Choroid plexus epithelial cell (primary cell): ENCODE data around the gene CBARP.

ENCODE experiments used
- DNase-seq: peaks from one replicate; pipeline ENCODE4 v3.0.0-alpha.2; 2010; ENCODE audit warnings: low read depth
- H3K4me3 ChIP-seq: 2 replicates; pipeline ENCODE4 v1.5.1; 2011; ENCODE audit warnings: low read depth, mild to moderate bottlenecking, control low read depth, low read length, moderate library complexity
- TF ChIP-seq, protein P1 (sequence below): conservative IDR thresholded peaks from 2 replicates; pipeline ENCODE4 v1.5.1; 2011; ENCODE audit warnings: low read depth, mild to moderate bottlenecking, control low read depth, inconsistent platforms, low read length, moderate library complexity

CBARP gene

DNA sequence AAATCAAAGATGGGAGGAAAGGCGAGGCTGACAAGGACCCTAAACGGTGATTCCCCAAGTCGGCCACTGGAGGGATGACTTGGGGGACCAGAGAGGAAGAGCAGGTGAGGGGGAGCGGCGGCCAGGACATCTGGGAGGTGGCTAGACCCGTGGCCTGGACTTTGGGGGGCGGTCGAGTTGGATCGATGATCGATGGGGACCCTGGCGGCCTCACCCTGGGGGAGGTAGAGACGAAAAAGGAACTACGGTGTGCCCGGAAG is 23.7 kb upstream of the CBARP start:
- H3K4me3 ChIP-seq = peak overlapping the region; percentile 69
- no peak for DNase-seq
- TF ChIP-seq, protein P1, sequence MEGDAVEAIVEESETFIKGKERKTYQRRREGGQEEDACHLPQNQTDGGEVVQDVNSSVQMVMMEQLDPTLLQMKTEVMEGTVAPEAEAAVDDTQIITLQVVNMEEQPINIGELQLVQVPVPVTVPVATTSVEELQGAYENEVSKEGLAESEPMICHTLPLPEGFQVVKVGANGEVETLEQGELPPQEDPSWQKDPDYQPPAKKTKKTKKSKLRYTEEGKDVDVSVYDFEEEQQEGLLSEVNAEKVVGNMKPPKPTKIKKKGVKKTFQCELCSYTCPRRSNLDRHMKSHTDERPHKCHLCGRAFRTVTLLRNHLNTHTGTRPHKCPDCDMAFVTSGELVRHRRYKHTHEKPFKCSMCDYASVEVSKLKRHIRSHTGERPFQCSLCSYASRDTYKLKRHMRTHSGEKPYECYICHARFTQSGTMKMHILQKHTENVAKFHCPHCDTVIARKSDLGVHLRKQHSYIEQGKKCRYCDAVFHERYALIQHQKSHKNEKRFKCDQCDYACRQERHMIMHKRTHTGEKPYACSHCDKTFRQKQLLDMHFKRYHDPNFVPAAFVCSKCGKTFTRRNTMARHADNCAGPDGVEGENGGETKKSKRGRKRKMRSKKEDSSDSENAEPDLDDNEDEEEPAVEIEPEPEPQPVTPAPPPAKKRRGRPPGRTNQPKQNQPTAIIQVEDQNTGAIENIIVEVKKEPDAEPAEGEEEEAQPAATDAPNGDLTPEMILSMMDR = peak; percentile 14

- peak; percentile 98 for DNase-seq
- TF ChIP-seq, protein P1 = no peak
These were observed 23.1 kb upstream of the CBARP start for GRCh38 chr19:1260749-1261537.

GRCh38 chr19:1259876-1260748 is 22.3 kb upstream of the CBARP start:
- peak overlapping the region; percentile 48 for H3K4me3 ChIP-seq
- DNase-seq = no peak
- TF ChIP-seq, protein P1 = no peak

More at GRCh38 chr19:1260749-1261537, 23.1 kb upstream of the CBARP start:
- peak overlapping the region; percentile 69 for H3K4me3 ChIP-seq

- peak; percentile 58 for DNase-seq
- H3K4me3 ChIP-seq = no peak overlapping the region
- TF ChIP-seq, protein P1 = no peak
These were observed 21.5 kb upstream of the CBARP start for GRCh38 chr19:1259206-1259875.

- DNase-seq = no peak
- H3K4me3 ChIP-seq = no peak overlapping the region
- TF ChIP-seq, protein P1 = no peak
These were observed 21.0 kb upstream of the CBARP start for GRCh38 chr19:1258707-1259205.

GRCh38 chr19:1258163-1258492 is 20.3 kb upstream of the CBARP start:
- TF ChIP-seq, protein P1 = no peak
- DNase-seq = no peak
- H3K4me3 ChIP-seq = no peak overlapping the region
